ENCODE data around the gene MUTYH. TPM values are rescaled to one million over a fixed set of nuclear protein-coding genes. Genes with fewer than 3 reads are reported as not detected.

The MUTYH gene
- polyA plus RNA-seq, result 59.8 and 71.6 TPM in 2 replicates
- 23.1 and 27.1 TPM in 2 replicates for polyA minus RNA-seq

DNA sequence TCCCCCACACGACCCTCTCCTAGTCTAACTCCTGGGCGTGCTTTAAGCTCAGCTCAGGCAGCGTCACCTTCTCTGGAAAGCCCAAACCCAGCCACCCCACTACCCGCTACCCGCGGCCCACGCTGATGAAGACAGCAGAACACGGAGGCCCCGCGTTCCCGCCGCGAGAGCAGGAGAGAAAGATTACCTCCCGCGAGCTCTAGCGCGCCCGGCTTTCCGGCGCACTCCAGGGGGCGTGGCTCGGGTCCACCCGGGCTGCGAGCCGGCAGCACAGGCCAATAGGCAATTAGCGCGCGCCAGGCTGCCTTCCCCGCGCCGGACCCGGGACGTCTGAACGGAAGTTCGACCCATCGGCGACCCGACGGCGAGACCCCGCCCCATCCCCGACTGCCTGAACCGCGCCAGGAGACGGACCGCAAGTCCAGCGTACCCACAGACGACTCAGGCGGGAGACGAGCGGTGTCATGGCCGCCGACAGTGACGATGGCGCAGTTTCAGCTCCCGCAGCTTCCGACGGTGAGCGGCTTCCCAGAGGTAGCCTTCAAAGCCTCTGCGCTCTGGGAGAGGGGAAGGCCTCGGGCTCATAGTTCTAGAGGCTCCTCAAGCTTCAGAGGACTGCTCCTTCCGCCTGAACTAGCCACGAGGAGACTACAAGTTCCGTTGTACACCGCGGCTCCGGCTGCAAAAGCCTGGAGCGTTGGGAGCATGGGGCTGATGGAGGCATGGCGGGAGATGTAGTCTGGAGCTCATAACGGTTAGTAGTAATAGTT, at the start of gene MUTYH, which contains the start of gene TOE1:
Gene MUTYH, minus strand, starts transcription at position 652 of the 770 bp plus-strand sequence. CDS start 5,935 bp downstream, outside the sequence.
Gene TOE1, plus strand, starts transcription at position 382 of the 770 bp plus-strand sequence. Its CDS starts 83 bp downstream, at position 465.
- Histone ChIP-seq H3K36me3 (ENCODE audit: insufficient read depth, low read length) (peaks cover 5% of the 10 kb centered on the region), H2AFZ (ENCODE audit: low read depth, low read length) (peak within 1 kb of the TSS; percentile 89), H3F3A (ENCODE audit: insufficient read depth, low read length, poor library complexity, severe bottlenecking) (no peaks in the 10 kb centered on the region), H3K79me2 (replicated peaks; ENCODE audit: insufficient read depth, low read length) (peaks cover 9% of the 10 kb centered on the region), H3K9me2 (ENCODE audit: insufficient read depth, low read length) (no peaks in the 10 kb centered on the region), H3K9ac (ENCODE audit: low read length) (peak within 1 kb of the TSS; percentile 93), H3K9me3 (ENCODE audit: low read length) (no peaks in the 10 kb centered on the region), H3K27me3 (ENCODE audit: insufficient read depth, low read depth, low read length) (no peaks in the 10 kb centered on the region), H4K20me1 (ENCODE audit: insufficient read depth) (no peaks in the 10 kb centered on the region), H3K27ac (ENCODE audit: low read length) (peak within 1 kb of the TSS; percentile 89), H3K4me3 (ENCODE audit: low read length) (peak within 1 kb of the TSS; percentile 91), H3K4me2 (ENCODE audit: low read length) (peak within 1 kb of the TSS; percentile 86)
- no peak for TF ChIP-seq EZH2 (IDR thresholded peaks at IDR 0.05; ENCODE audit: borderline replicate concordance, insufficient read depth, low read length, poor library complexity, severe bottlenecking)
- TF ChIP-seq, protein P1, sequence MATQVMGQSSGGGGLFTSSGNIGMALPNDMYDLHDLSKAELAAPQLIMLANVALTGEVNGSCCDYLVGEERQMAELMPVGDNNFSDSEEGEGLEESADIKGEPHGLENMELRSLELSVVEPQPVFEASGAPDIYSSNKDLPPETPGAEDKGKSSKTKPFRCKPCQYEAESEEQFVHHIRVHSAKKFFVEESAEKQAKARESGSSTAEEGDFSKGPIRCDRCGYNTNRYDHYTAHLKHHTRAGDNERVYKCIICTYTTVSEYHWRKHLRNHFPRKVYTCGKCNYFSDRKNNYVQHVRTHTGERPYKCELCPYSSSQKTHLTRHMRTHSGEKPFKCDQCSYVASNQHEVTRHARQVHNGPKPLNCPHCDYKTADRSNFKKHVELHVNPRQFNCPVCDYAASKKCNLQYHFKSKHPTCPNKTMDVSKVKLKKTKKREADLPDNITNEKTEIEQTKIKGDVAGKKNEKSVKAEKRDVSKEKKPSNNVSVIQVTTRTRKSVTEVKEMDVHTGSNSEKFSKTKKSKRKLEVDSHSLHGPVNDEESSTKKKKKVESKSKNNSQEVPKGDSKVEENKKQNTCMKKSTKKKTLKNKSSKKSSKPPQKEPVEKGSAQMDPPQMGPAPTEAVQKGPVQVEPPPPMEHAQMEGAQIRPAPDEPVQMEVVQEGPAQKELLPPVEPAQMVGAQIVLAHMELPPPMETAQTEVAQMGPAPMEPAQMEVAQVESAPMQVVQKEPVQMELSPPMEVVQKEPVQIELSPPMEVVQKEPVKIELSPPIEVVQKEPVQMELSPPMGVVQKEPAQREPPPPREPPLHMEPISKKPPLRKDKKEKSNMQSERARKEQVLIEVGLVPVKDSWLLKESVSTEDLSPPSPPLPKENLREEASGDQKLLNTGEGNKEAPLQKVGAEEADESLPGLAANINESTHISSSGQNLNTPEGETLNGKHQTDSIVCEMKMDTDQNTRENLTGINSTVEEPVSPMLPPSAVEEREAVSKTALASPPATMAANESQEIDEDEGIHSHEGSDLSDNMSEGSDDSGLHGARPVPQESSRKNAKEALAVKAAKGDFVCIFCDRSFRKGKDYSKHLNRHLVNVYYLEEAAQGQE (IDR thresholded peaks at IDR 0.05; ENCODE audit: borderline replicate concordance), result peak; percentile 86
- peak; percentile 92 for TF ChIP-seq TAF1 (IDR thresholded peaks at IDR 0.05; ENCODE audit: low read depth)
- TF ChIP-seq RAD21 (conservative IDR thresholded peaks at IDR 0.05), result no peak
- peak; percentile 84 for TF ChIP-seq MXI1 (conservative IDR thresholded peaks at IDR 0.05; ENCODE audit: poor library complexity, severe bottlenecking)
- TF ChIP-seq, protein P2, sequence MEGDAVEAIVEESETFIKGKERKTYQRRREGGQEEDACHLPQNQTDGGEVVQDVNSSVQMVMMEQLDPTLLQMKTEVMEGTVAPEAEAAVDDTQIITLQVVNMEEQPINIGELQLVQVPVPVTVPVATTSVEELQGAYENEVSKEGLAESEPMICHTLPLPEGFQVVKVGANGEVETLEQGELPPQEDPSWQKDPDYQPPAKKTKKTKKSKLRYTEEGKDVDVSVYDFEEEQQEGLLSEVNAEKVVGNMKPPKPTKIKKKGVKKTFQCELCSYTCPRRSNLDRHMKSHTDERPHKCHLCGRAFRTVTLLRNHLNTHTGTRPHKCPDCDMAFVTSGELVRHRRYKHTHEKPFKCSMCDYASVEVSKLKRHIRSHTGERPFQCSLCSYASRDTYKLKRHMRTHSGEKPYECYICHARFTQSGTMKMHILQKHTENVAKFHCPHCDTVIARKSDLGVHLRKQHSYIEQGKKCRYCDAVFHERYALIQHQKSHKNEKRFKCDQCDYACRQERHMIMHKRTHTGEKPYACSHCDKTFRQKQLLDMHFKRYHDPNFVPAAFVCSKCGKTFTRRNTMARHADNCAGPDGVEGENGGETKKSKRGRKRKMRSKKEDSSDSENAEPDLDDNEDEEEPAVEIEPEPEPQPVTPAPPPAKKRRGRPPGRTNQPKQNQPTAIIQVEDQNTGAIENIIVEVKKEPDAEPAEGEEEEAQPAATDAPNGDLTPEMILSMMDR (IDR thresholded peaks at IDR 0.05; ENCODE audit: poor library complexity, severe bottlenecking), result peak; percentile 19
- peak; percentile 58 for TF ChIP-seq EP300 (conservative IDR thresholded peaks at IDR 0.05; ENCODE audit: poor library complexity, severe bottlenecking)
- TF ChIP-seq SMC3 (conservative IDR thresholded peaks at IDR 0.05; ENCODE audit: poor library complexity), result no peak
- peak; percentile 71 for TF ChIP-seq POLR2AphosphoS5 (IDR thresholded peaks at IDR 0.05)

DNA sequence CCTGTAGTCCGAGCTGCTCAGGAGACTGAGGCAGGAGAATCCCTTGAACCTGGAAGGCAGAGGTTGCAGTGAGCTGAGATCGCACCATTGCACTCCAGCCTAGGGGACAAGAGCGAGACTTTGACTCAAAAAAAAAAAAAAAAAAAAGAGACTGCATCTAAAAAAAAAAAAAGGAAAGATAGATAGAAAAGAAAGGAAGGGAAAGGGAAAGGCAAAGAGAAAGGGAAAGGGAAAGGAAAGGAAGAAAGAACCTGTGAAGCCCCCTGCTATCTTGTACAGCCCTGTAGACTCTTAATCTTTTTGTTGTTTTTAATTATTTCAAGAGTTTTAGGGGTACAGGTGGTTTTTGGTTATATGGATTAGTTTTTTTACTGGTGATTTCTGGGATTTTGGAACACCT, 46.0 kb upstream of the MUTYH start:
- no peak overlapping the region for H3K4me2 ChIP-seq (ENCODE audit: low read length)
- TF ChIP-seq, protein P2 (IDR thresholded peaks at IDR 0.05; ENCODE audit: poor library complexity, severe bottlenecking), result no peak
- TF ChIP-seq, protein P1 (IDR thresholded peaks at IDR 0.05; ENCODE audit: borderline replicate concordance), result no peak
- no peak for TF ChIP-seq EP300 (conservative IDR thresholded peaks at IDR 0.05; ENCODE audit: poor library complexity, severe bottlenecking)
- no peak for TF ChIP-seq SMC3 (conservative IDR thresholded peaks at IDR 0.05; ENCODE audit: poor library complexity)
- TF ChIP-seq MXI1 (conservative IDR thresholded peaks at IDR 0.05; ENCODE audit: poor library complexity, severe bottlenecking), result no peak
- TF ChIP-seq TAF1 (IDR thresholded peaks at IDR 0.05; ENCODE audit: low read depth), result no peak
- TF ChIP-seq POLR2AphosphoS5 (IDR thresholded peaks at IDR 0.05), result no peak
- TF ChIP-seq EZH2 (IDR thresholded peaks at IDR 0.05; ENCODE audit: borderline replicate concordance, insufficient read depth, low read length, poor library complexity, severe bottlenecking), result no peak
- no peak for TF ChIP-seq RAD21 (conservative IDR thresholded peaks at IDR 0.05)

More for the DNA sequence above, 46.0 kb upstream of the MUTYH start:
- no peaks in the 10 kb centered on the region for H3K27me3 ChIP-seq (ENCODE audit: insufficient read depth, low read depth, low read length)
- no peaks in the 10 kb centered on the region for H4K20me1 ChIP-seq (ENCODE audit: insufficient read depth)
- no peaks in the 10 kb centered on the region for H3K9me3 ChIP-seq (ENCODE audit: low read length)
- no peaks in the 10 kb centered on the region for H3K79me2 ChIP-seq (replicated peaks; ENCODE audit: insufficient read depth, low read length)
- H3F3A ChIP-seq (ENCODE audit: insufficient read depth, low read length, poor library complexity, severe bottlenecking), result no peaks in the 10 kb centered on the region
- no peaks in the 10 kb centered on the region for H3K9me2 ChIP-seq (ENCODE audit: insufficient read depth, low read length)
- H3K27ac ChIP-seq (ENCODE audit: low read length), result no peak overlapping the region
- H3K36me3 ChIP-seq (ENCODE audit: insufficient read depth, low read length), result no peaks in the 10 kb centered on the region
- no peak overlapping the region for H3K9ac ChIP-seq (ENCODE audit: low read length)
- no peak overlapping the region for H3K4me3 ChIP-seq (ENCODE audit: low read length)
- H2AFZ ChIP-seq (ENCODE audit: low read depth, low read length), result no peak overlapping the region
